H9 (cell line): Measurements from ENCODE around the gene TTYH2. TPM values are rescaled to one million over a fixed set of nuclear protein-coding genes. Genes with fewer than 3 reads are reported as not detected.

Source experiments
- DNase-seq: peaks from one replicate; pipeline ENCODE4 v3.0.0-alpha.2; 2017
- H2AFZ ChIP-seq: one replicate; pipeline ENCODE4 v1.6.1; 2013; ENCODE audit warnings: mild to moderate bottlenecking, low read length, control low read depth, moderate library complexity
- H2AK5ac ChIP-seq: 2 replicates; pipeline ENCODE4 v1.6.1; 2013; ENCODE audit warnings: low read length, control low read depth, mixed read lengths; ENCODE audit not compliant: insufficient read length
- H2BK120ac ChIP-seq: one replicate; pipeline ENCODE4 v1.6.1; 2013; ENCODE audit warnings: low read depth, mild to moderate bottlenecking, low read length, control low read depth, inconsistent platforms; ENCODE audit not compliant: poor library complexity, severe bottlenecking
- H2BK12ac ChIP-seq: 2 replicates; pipeline ENCODE4 v1.6.1; 2013; ENCODE audit warnings: low read length, control low read depth, mixed read lengths, low read depth; ENCODE audit not compliant: insufficient read length
- H2BK15ac ChIP-seq: 2 replicates; pipeline ENCODE4 v1.6.1; 2013; ENCODE audit warnings: low read depth, low read length, control low read depth
- H2BK20ac ChIP-seq: one replicate; pipeline ENCODE4 v1.6.1; 2013; ENCODE audit warnings: low read depth, mild to moderate bottlenecking, low read length, control low read depth, inconsistent platforms; ENCODE audit not compliant: poor library complexity, severe bottlenecking
- H2BK5ac ChIP-seq: 2 replicates; pipeline ENCODE4 v1.6.1; 2013; ENCODE audit warnings: low read length, control low read depth, mixed read lengths; ENCODE audit not compliant: insufficient read length
- H3K14ac ChIP-seq: 2 replicates; pipeline ENCODE4 v1.6.1; 2013; ENCODE audit warnings: low read length, control low read depth; ENCODE audit not compliant: insufficient read depth
- H3K18ac ChIP-seq: 2 replicates; pipeline ENCODE4 v1.6.1; 2013; ENCODE audit warnings: low read depth, mild to moderate bottlenecking, mixed read lengths, low read length, control low read depth; ENCODE audit not compliant: insufficient read length
- H3K23ac ChIP-seq: 2 replicates; pipeline ENCODE4 v1.6.1; 2013; ENCODE audit warnings: low read length, control low read depth, mixed read lengths, low read depth; ENCODE audit not compliant: insufficient read length
- H3K23me2 ChIP-seq: 2 replicates; pipeline ENCODE4 v1.6.1; 2013; ENCODE audit warnings: low read depth, mild to moderate bottlenecking, mixed read lengths, low read length, control low read depth; ENCODE audit not compliant: insufficient read length, poor library complexity, severe bottlenecking
- H3K27ac ChIP-seq: 2 replicates; pipeline ENCODE4 v1.5.1; 2013; ENCODE audit warnings: low read length, control low read depth, mixed read lengths, low read depth; ENCODE audit not compliant: insufficient read length
- H3K27me3 ChIP-seq: 2 replicates; pipeline ENCODE4 v1.6.1; 2013; ENCODE audit warnings: low read length, control low read depth, inconsistent platforms; ENCODE audit not compliant: insufficient read depth
- H3K4ac ChIP-seq: 2 replicates; pipeline ENCODE4 v1.6.1; 2013; ENCODE audit warnings: low read depth, mild to moderate bottlenecking, control low read depth, inconsistent platforms, low read length, moderate library complexity
- H3K4me1 ChIP-seq: 2 replicates; pipeline ENCODE4 v1.6.1; 2013; ENCODE audit warnings: low read length, control low read depth, inconsistent platforms; ENCODE audit not compliant: insufficient read depth
- H3K4me2 ChIP-seq: 2 replicates; pipeline ENCODE4 v1.6.1; 2013; ENCODE audit warnings: low read length, control low read depth, mixed read lengths; ENCODE audit not compliant: insufficient read length, insufficient read depth
- H3K56ac ChIP-seq: 2 replicates; pipeline ENCODE4 v1.6.1; 2013; ENCODE audit warnings: low read depth, mild to moderate bottlenecking, mixed read lengths, low read length, control low read depth; ENCODE audit not compliant: insufficient read length
- H3K79me1 ChIP-seq: 2 replicates; pipeline ENCODE4 v1.6.1; 2013; ENCODE audit warnings: low read depth, mild to moderate bottlenecking, moderate library complexity, low read length, control low read depth, inconsistent platforms; ENCODE audit not compliant: insufficient read depth, poor library complexity, severe bottlenecking
- H3K79me2 ChIP-seq: 2 replicates; pipeline ENCODE4 v1.6.1; 2013; ENCODE audit warnings: low read length, control low read depth, inconsistent platforms; ENCODE audit not compliant: insufficient read depth
- H3K9ac ChIP-seq: 2 replicates; pipeline ENCODE4 v1.6.1; 2013; ENCODE audit warnings: low read length, control low read depth, mixed read lengths; ENCODE audit not compliant: insufficient read length; ENCODE audit errors: extremely low read depth
- H3K9me3 ChIP-seq: one replicate; pipeline ENCODE4 v1.6.1; 2013; ENCODE audit warnings: low read depth, low read length, inconsistent platforms; ENCODE audit not compliant: control insufficient read depth
- H3T11ph ChIP-seq: one replicate; pipeline ENCODE4 v1.6.1; 2013; ENCODE audit warnings: mild to moderate bottlenecking, low read length, control low read depth, inconsistent platforms
- H4K20me1 ChIP-seq: one replicate; pipeline ENCODE4 v1.6.1; 2013; ENCODE audit not compliant: control insufficient read depth, insufficient read length, insufficient read depth
- H4K5ac ChIP-seq: 2 replicates; pipeline ENCODE4 v1.6.1; 2013; ENCODE audit warnings: low read depth, mild to moderate bottlenecking, mixed read lengths, low read length, control low read depth; ENCODE audit not compliant: insufficient read length
- H4K8ac ChIP-seq: replicated peaks from 2 replicates; pipeline ENCODE4 v1.6.1; 2013; ENCODE audit warnings: low read length, control low read depth, mixed read lengths, low read depth; ENCODE audit not compliant: insufficient read length
- H4K91ac ChIP-seq: 2 replicates; pipeline ENCODE4 v1.6.1; 2013; ENCODE audit warnings: low read depth, mild to moderate bottlenecking, moderate library complexity, mixed read lengths, low read length, control low read depth; ENCODE audit not compliant: insufficient read length
- H3K27ac Mint-ChIP-seq, 3 experiments: 2 replicates in 2 of 3; 3 replicates in 1 of 3; pipeline ENCODE4 v1.8.0; 2020 to 2021; ENCODE audit warnings: mixed read lengths in 3 of 3, mild to moderate bottlenecking in 1 of 3, moderate library complexity in 1 of 3
- H3K27me3 Mint-ChIP-seq: 2 replicates; pipeline ENCODE4 v1.8.0; 2021; ENCODE audit warnings: low read depth, mild to moderate bottlenecking, moderate library complexity, mixed read lengths
- H3K36me3 Mint-ChIP-seq, 3 experiments: 2 replicates in 2 of 3; 3 replicates in 1 of 3; pipeline ENCODE4 v1.8.0; 2020 to 2021; ENCODE audit warnings: low read depth in 3 of 3, mixed read lengths in 3 of 3; ENCODE audit not compliant: insufficient read depth in 1 of 3
- H3K4me1 Mint-ChIP-seq, 2 experiments: 2 replicates each; pipeline ENCODE4 v1.8.0; 2020; ENCODE audit warnings: mixed read lengths in 2 of 2
- H3K4me3 Mint-ChIP-seq, 2 experiments: 2 replicates in 1 of 2; 3 replicates in 1 of 2; pipeline ENCODE4 v1.8.0; 2020 to 2021; ENCODE audit warnings: mild to moderate bottlenecking in 2 of 2, mixed read lengths in 2 of 2, moderate library complexity in 1 of 2
- H3K9me3 Mint-ChIP-seq, 2 experiments: 2 replicates in 1 of 2; 3 replicates in 1 of 2; pipeline ENCODE4 v1.8.0; 2020; ENCODE audit warnings: mild to moderate bottlenecking in 2 of 2, mixed read lengths in 2 of 2, moderate library complexity in 1 of 2
- CTCF ChIP-seq: fragments of 200-600 bp; sonication (generic); conservative IDR thresholded peaks from 3 replicates; pipeline ENCODE4 v1.8.0; 2021; ENCODE audit warnings: antibody characterized with exemption, mild to moderate bottlenecking
- WGBS: extraction: QIAGEN DNeasy Blood & Tissue Kit; methylation state at CpG from one replicate; pipeline ENCODE4 v1.1.7; 2013; ENCODE audit warnings: missing lambda C conversion rate, low lambda C conversion rate, mixed read lengths; ENCODE audit not compliant: insufficient read length; ENCODE audit errors: extremely low coverage; 5-methylcytosine and 5-hydroxymethylcytosine counted together
- total RNA-seq: library from RNA; stranded (reverse); gene quantifications from 2 replicates; pipeline ENCODE4 v1.2.1, GENCODE V29; 2021

Gene TTYH2
- total RNA-seq, 1 experiment from 2014 or later = 1.6 TPM

GRCh38 chr17:74299226-74300009 lies 86.0 kb downstream of the TTYH2 start:
- no peak overlapping the region for H3K4me3 Mint-ChIP-seq
- H2BK120ac ChIP-seq = no peak overlapping the region
- no peak overlapping the region for H3K27ac ChIP-seq
- no peak overlapping the region for H2BK5ac ChIP-seq
- peaks cover 33% of the 10 kb centered on the region for H3K27me3 Mint-ChIP-seq
- no peak for TF ChIP-seq CTCF
- no peak for DNase-seq
- no peak overlapping the region for H2BK15ac ChIP-seq
- no peak overlapping the region for H3K4me2 ChIP-seq
- 0 out of 4 replicates have a peak, but pooled peaks cover 0 to 1% of the 10 kb centered on the region in 2 experiments for H3K4me1 Mint-ChIP-seq
- no peak overlapping the region for H4K91ac ChIP-seq
- no peak overlapping the region for H3K4ac ChIP-seq
- no peak overlapping the region for H4K5ac ChIP-seq
- no peaks in the 10 kb centered on the region for H3K79me2 ChIP-seq
- H3K23me2 ChIP-seq = no peaks in the 10 kb centered on the region
- no peak overlapping the region for H4K8ac ChIP-seq
- H3K79me1 ChIP-seq = no peaks in the 10 kb centered on the region
- H3K9me3 ChIP-seq = no peaks in the 10 kb centered on the region
- no peak overlapping the region for H3K9ac ChIP-seq
- H4K20me1 ChIP-seq = no peaks in the 10 kb centered on the region
- H3K27me3 ChIP-seq = no peaks in the 10 kb centered on the region
- H2BK12ac ChIP-seq = no peak overlapping the region
- no peaks in the 10 kb centered on the region; a peak in 1 of 7 replicates for H3K36me3 Mint-ChIP-seq
- H3K27ac Mint-ChIP-seq = no peak overlapping the region
- no peak overlapping the region for H3K23ac ChIP-seq
- H3K9me3 Mint-ChIP-seq = peaks cover 2 to 4% of the 10 kb centered on the region in 2 experiments; a peak in 3 of 5 replicates
- H2BK20ac ChIP-seq = no peak overlapping the region
- H3K18ac ChIP-seq = no peak overlapping the region
- H2AK5ac ChIP-seq = no peak overlapping the region
- H3K14ac ChIP-seq = no peak overlapping the region
- no peak overlapping the region for H2AFZ ChIP-seq
- no CpG with 5 or more reads among the region's 11 CpGs for WGBS
- no peak overlapping the region for H3K56ac ChIP-seq
- no peak overlapping the region for H3T11ph ChIP-seq
- H3K4me1 ChIP-seq = no peaks in the 10 kb centered on the region
